Tibial nerve (tissue), 4 donors: ENCODE data around the gene BTG1. TPM values are rescaled to one million over a fixed set of nuclear protein-coding genes. Genes with fewer than 3 reads are reported as not detected.

Experiments
- DNase-seq, 2 donors: peaks; one replicate each; pipeline ENCODE4 v3.0.0-alpha.2; 2019; ENCODE audit warnings: low spot score in 2 of 2
- H3K27ac ChIP-seq, 4 donors: fragments of 200-600 bp; sonication (generic) in 3 of 4; one replicate each; pipeline ENCODE4 v1.5.1; 2017 to 2019; ENCODE audit warnings: mild to moderate bottlenecking in 1 of 4
- H3K27me3 ChIP-seq, 2 donors: fragments of 200-600 bp; sonication (generic) in 1 of 2; one replicate each; pipeline versions ENCODE4 v1.5.1 to v1.6.0; 2017 to 2019
- H3K36me3 ChIP-seq, 3 donors: fragments of 200-600 bp; sonication (generic); one replicate each; pipeline ENCODE4 v1.5.1; 2018 to 2019
- H3K4me1 ChIP-seq, 4 donors: fragments of 200-600 bp; sonication (generic) in 3 of 4; one replicate each; pipeline ENCODE4 v1.5.1; 2017 to 2019
- H3K4me3 ChIP-seq, 4 donors: fragments of 200-600 bp; sonication (generic) in 3 of 4; one replicate each; pipeline ENCODE4 v1.5.1; 2017 to 2019; ENCODE audit warnings: mild to moderate bottlenecking in 1 of 4, moderate library complexity in 1 of 4
- H3K9me3 ChIP-seq, 4 donors: fragments of 200-600 bp; sonication (generic) in 3 of 4; one replicate each; pipeline ENCODE4 v1.5.1; 2017 to 2019
- EP300 ChIP-seq, 2 donors: sonication (generic); formaldehyde crosslinking; IDR thresholded peaks; one replicate each; pipeline ENCODE4 v1.6.1; 2017; ENCODE audit warnings: antibody characterized with exemption in 2 of 2, mild to moderate bottlenecking in 1 of 2
- POLR2A ChIP-seq, 2 donors: fragments of 450-650 bp; IDR thresholded peaks; one replicate each; pipeline ENCODE4 v1.6.1; 2017; ENCODE audit warnings: antibody characterized with exemption in 2 of 2, mild to moderate bottlenecking in 2 of 2, moderate library complexity in 2 of 2
- WGBS, 2 donors: methylation state at CpG; one replicate each; pipeline ENCODE4 v1.1.5; 2018; 5-methylcytosine and 5-hydroxymethylcytosine counted together
- total RNA-seq, 4 donors: library from RNA; depleted of rRNA; stranded (reverse); fragments of >200 nt; gene quantifications; one replicate each; pipeline ENCODE4 v1.1.0, GENCODE V29; 2016
- TF ChIP-seq, protein P1 (sequence below), 5 experiments: fragments of 200-600 bp in 3 of 5; fragments of 450-650 bp in 2 of 5; sonication (generic) in 3 of 5; IDR thresholded peaks; one replicate each; pipeline ENCODE4 v1.5.1; 2016 to 2019; ENCODE audit warnings: antibody characterized with exemption in 5 of 5, mild to moderate bottlenecking in 3 of 5, moderate library complexity in 2 of 5

Gene BTG1
- total RNA-seq, 4 donors from 2014 or later: 40.0 to 54.0 (median 47.8) TPM

DNA sequence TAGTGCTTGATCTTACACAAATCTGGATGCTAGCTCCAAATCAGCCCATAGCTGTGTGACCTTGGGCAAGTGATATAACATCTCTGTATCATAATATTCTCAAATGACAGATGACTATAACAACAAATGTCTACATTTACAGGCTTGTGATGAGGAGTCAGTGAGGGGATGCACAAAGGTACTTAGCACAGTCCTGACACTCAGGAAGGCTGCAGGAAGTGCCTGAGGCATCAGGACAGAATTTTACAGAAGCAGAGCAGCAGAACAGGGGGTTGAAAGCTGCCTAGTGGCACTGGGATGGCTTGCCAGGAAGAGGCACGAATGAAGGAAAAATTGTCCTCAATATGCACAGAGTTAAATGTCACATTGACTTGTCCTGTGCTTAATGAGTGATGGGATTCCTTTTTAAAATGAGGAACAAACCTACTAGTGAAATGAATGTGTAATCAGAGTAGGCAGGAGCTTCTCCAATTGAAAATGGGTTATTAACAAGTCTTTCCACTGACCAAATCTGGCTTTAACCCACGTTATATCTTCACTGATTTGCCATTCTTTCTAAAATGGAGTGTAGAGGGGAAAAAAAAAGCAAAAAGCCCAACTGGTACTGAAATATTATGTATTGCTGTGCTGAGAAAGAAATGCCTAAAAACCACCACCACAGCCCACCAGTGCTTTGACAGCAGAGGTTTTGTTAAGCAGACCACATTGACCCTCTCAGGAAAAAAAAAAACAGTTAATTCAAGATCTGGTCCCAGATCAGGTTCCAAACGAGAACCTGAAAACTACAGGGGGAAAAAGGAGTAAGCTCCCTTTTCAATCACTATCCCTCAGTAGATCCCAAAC, 11.6 kb downstream of the BTG1 start:
- DNase-seq: no peak
- Histone ChIP-seq H3K27ac (peak overlapping the region; percentile 8 to 100 (median 55)), H3K9me3 (no peaks in the 10 kb centered on the region), H3K4me1 (peaks cover 0 to 87% (median 59%) of the 10 kb centered on the region in 4 donors), H3K4me3 (peak overlapping the region in 1 of 4 donors; percentile 4), H3K36me3 (peaks cover 0 to 8% (median 0%) of the 10 kb centered on the region in 3 donors), H3K27me3 (no peaks in the 10 kb centered on the region)
- WGBS, 2 donors: 14 to 19% methylated on average over 3 of the region's 3 CpGs
- no peak for TF ChIP-seq POLR2A (IDR thresholded peaks at IDR 0.05)
- TF ChIP-seq, protein P1, sequence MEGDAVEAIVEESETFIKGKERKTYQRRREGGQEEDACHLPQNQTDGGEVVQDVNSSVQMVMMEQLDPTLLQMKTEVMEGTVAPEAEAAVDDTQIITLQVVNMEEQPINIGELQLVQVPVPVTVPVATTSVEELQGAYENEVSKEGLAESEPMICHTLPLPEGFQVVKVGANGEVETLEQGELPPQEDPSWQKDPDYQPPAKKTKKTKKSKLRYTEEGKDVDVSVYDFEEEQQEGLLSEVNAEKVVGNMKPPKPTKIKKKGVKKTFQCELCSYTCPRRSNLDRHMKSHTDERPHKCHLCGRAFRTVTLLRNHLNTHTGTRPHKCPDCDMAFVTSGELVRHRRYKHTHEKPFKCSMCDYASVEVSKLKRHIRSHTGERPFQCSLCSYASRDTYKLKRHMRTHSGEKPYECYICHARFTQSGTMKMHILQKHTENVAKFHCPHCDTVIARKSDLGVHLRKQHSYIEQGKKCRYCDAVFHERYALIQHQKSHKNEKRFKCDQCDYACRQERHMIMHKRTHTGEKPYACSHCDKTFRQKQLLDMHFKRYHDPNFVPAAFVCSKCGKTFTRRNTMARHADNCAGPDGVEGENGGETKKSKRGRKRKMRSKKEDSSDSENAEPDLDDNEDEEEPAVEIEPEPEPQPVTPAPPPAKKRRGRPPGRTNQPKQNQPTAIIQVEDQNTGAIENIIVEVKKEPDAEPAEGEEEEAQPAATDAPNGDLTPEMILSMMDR (IDR thresholded peaks at IDR 0.05): no peak
- TF ChIP-seq EP300 (IDR thresholded peaks at IDR 0.05): no peak

DNA sequence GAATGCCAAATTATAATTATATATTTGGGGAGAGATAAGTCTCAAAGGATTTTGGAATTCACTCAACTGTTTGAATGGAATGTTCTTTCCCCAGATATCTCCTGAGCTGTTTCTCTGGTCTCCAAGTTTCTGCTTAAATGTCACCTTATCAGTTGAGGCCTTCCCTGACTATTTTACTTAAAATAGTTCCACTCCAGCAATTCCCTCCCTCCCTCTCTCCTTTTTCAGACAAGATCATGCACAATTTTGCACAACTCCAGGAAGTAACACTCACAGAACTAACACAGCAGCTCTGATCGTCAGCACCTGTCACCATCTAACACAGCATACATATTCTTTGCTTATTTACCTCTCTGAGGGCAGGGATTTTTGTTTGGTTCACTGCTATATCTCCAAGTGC, 12.5 kb downstream of the BTG1 start:
- 0 to 47% methylated on average over 1 of the region's 1 CpG for WGBS, 2 donors
- Histone ChIP-seq H3K27ac (peak overlapping the region in 2 of 4 donors; percentile 70 to 100), H3K4me1 (peaks cover 0 to 79% (median 56%) of the 10 kb centered on the region in 4 donors)

DNA sequence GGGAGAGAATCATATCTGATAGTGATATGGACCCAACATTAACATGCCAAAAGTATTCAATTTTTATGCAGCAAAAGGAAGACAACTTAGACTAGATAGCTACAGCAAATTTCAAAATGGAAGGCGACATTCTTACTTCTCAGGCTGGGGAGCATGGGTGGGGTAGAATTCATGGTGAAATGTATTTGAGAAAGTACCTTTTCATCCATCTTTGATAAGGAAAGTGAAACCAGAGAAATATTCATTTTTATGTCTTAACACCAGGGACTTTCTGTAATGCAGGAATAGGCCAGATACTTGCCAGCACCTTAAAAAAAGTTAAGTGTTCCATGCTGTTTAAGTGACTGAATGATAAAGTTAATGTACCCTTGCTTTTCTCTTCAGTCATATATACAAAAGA, 13.4 kb downstream of the BTG1 start:
- no peak overlapping the region for H3K4me3 ChIP-seq
- peaks cover 0 to 71% (median 47%) of the 10 kb centered on the region in 4 donors for H3K4me1 ChIP-seq
- peak overlapping the region in 2 of 4 donors; percentile 23 to 53 for H3K27ac ChIP-seq
- TF ChIP-seq EP300 (IDR thresholded peaks at IDR 0.05): no peak
- TF ChIP-seq, protein P1 (IDR thresholded peaks at IDR 0.05): peak in 1 of 5 experiments; percentile 3
- no peaks in the 10 kb centered on the region for H3K9me3 ChIP-seq
- H3K27me3 ChIP-seq: no peaks in the 10 kb centered on the region
- H3K36me3 ChIP-seq: peaks cover 0 to 11% (median 0%) of the 10 kb centered on the region in 3 donors
- WGBS, 2 donors: 92 to 95% methylated on average over 1 of the region's 1 CpG
- DNase-seq: no peak

More for the DNA sequence above, 12.5 kb downstream of the BTG1 start:
- Histone ChIP-seq H3K4me3 (no peak overlapping the region), H3K27me3 (no peaks in the 10 kb centered on the region), H3K9me3 (no peaks in the 10 kb centered on the region), H3K36me3 (peaks cover 0 to 8% (median 0%) of the 10 kb centered on the region in 3 donors)
- no peak for TF ChIP-seq POLR2A (IDR thresholded peaks at IDR 0.05)
- TF ChIP-seq, protein P1 (IDR thresholded peaks at IDR 0.05): no peak
- no peak for TF ChIP-seq EP300 (IDR thresholded peaks at IDR 0.05)
- no peak for DNase-seq

DNA sequence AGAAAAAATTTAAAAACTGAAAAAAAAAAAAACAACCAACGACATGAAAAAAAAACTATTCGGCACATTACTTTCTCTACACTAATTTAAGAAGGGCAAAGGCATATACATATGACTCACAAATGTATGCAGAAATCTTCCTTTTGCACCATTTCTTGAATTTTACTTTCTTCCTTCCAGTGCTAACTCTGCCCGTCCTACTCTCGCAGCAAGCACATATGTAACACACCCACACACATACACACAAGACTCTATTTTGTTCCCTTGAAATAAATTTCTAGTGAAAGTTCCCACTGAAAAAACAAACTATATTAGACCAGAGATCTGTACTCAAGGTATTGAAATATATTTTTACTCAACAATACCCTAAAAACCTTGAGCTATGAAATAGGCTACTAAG, 14.6 kb downstream of the BTG1 start:
- H3K27ac ChIP-seq: peak overlapping the region in 2 of 4 donors; percentile 36 to 53
- peaks cover 0 to 11% (median 0%) of the 10 kb centered on the region in 3 donors for H3K36me3 ChIP-seq
- TF ChIP-seq EP300 (IDR thresholded peaks at IDR 0.05) (peak in 1 of 2 donors; percentile 7), POLR2A (IDR thresholded peaks at IDR 0.05) (no peak)
- TF ChIP-seq, protein P1 (IDR thresholded peaks at IDR 0.05): no peak
- H3K9me3 ChIP-seq: no peaks in the 10 kb centered on the region
- peaks cover 0 to 58% (median 36%) of the 10 kb centered on the region in 4 donors for H3K4me1 ChIP-seq
- DNase-seq: no peak
- no peak overlapping the region for H3K4me3 ChIP-seq
- WGBS, 2 donors: 31 to 39% methylated on average over 4 of the region's 4 CpGs
- H3K27me3 ChIP-seq: no peaks in the 10 kb centered on the region

DNA sequence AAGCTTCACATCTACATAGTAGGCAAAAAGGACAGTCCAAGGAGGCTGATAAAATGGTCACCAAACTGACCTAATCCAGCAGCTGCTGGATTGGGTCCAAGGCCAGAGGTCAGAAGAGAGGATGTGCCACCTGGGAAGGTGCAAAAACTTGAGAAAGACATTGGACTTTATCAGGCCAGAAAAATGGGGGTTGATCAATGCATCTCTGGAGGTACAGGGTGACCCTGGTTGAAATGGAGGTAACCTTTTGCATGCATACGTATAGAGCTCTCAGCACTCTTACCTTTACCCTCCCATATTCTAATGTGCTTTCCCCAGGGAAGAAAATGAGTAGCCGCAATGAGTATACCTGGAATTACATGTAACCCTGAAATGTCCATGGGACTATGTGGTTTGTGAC, 16.0 kb downstream of the BTG1 start:
- Histone ChIP-seq H3K27me3 (no peaks in the 10 kb centered on the region), H3K36me3 (peaks cover 0 to 11% (median 0%) of the 10 kb centered on the region in 3 donors), H3K4me3 (no peak overlapping the region), H3K9me3 (no peaks in the 10 kb centered on the region), H3K4me1 (peaks cover 0 to 45% (median 27%) of the 10 kb centered on the region in 4 donors), H3K27ac (peak overlapping the region in 1 of 4 donors; percentile 13)
- WGBS, 2 donors: 95 to 96% methylated on average over 2 of the region's 2 CpGs
- no peak for DNase-seq
- no peak for TF ChIP-seq EP300 (IDR thresholded peaks at IDR 0.05)
- no peak for TF ChIP-seq POLR2A (IDR thresholded peaks at IDR 0.05)
- TF ChIP-seq, protein P1 (IDR thresholded peaks at IDR 0.05): no peak
